OCI-LY7 (cell line): ENCODE data around the gene CCDC141. TPM values are rescaled to one million over a fixed set of nuclear protein-coding genes. Genes with fewer than 3 reads are reported as not detected.

Source experiments
- BruUV-seq: library from RNA; stranded (reverse); fragments of 400-500 nt; replicated peaks from 2 replicates; lab custom pipeline; 2021; lab: Mats Ljungman, UMichigan
- CTCF ChIA-PET: fragments of 300-600 bp; sonication (Branson Sonifier 250); formaldehyde crosslinking; loops from one replicate; lab custom pipeline; 2022; ENCODE audit warnings: antibody characterized with exemption; ENCODE audit not compliant: unreplicated experiment; lab: Charles Lee
- POLR2A ChIA-PET: fragments of 300-600 bp; sonication (Branson Sonifier 250); formaldehyde crosslinking; loops from one replicate; lab custom pipeline; 2022; ENCODE audit warnings: antibody characterized with exemption; lab: Charles Lee
- DNase-seq: peaks from one replicate; pipeline ENCODE4 v3.0.0-alpha.2; 2015; ENCODE audit warnings: low spot score
- H2AFZ ChIP-seq: fragments of 200-600 bp; sonication (generic), shearing (Covaris generic); 2 replicates; pipeline ENCODE4 v1.6.1; 2014; ENCODE audit warnings: mild to moderate bottlenecking, antibody characterized with exemption, low read length, moderate library complexity
- H3K27ac ChIP-seq: fragments of 200-600 bp; sonication (generic); 2 replicates; pipeline ENCODE4 v1.5.1; 2014; ENCODE audit warnings: mixed run types, low read depth, mild to moderate bottlenecking, moderate library complexity, low read length, inconsistent platforms; ENCODE audit not compliant: poor library complexity, severe bottlenecking
- H3K36me3 ChIP-seq: fragments of 200-600 bp; sonication (generic); 2 replicates; pipeline ENCODE4 v1.6.1; 2014; ENCODE audit warnings: mild to moderate bottlenecking, antibody characterized with exemption, low read length, moderate library complexity, mixed read lengths; ENCODE audit not compliant: insufficient read depth
- H3K4me1 ChIP-seq: fragments of 200-600 bp; sonication (generic); 2 replicates; pipeline ENCODE4 v1.5.1; 2014; ENCODE audit warnings: mild to moderate bottlenecking, low read length; ENCODE audit not compliant: insufficient read depth, poor library complexity, severe bottlenecking
- H3K4me2 ChIP-seq: fragments of 200-600 bp; sonication (generic); 2 replicates; pipeline ENCODE4 v1.6.1; 2014; ENCODE audit warnings: mild to moderate bottlenecking, low read length
- H3K4me3 ChIP-seq: fragments of 200-600 bp; sonication (generic); 2 replicates; pipeline ENCODE4 v1.5.1; 2014; ENCODE audit warnings: mild to moderate bottlenecking, low read depth, low read length; ENCODE audit not compliant: poor library complexity, severe bottlenecking
- H3K79me2 ChIP-seq: fragments of 200-600 bp; sonication (generic); 2 replicates; pipeline ENCODE4 v1.6.1; 2016; ENCODE audit warnings: low read depth, mild to moderate bottlenecking, low read length, moderate library complexity, mixed read lengths; ENCODE audit not compliant: insufficient read depth
- H3K9me2 ChIP-seq: fragments of 200-600 bp; sonication (generic); 2 replicates; pipeline ENCODE4 v1.6.1; 2016; ENCODE audit warnings: mild to moderate bottlenecking, low read length, mixed read lengths; ENCODE audit not compliant: insufficient read depth
- H3K9me3 ChIP-seq: fragments of 200-600 bp; sonication (generic); 2 replicates; pipeline ENCODE4 v1.6.1; 2014; ENCODE audit warnings: mild to moderate bottlenecking, mixed run types, low read length, mixed read lengths
- H4K20me1 ChIP-seq: fragments of 200-600 bp; sonication (generic); 2 replicates; pipeline ENCODE4 v1.6.1; 2014; ENCODE audit warnings: mild to moderate bottlenecking, antibody characterized with exemption, low read length, moderate library complexity, mixed read lengths; ENCODE audit not compliant: insufficient read depth
- EZH2phosphoT487 ChIP-seq: fragments of 200-600 bp; sonication (generic); IDR thresholded peaks from 2 replicates; pipeline ENCODE4 v1.6.1; 2018; ENCODE audit warnings: low read depth, borderline replicate concordance, mild to moderate bottlenecking, mixed run types, antibody characterized with exemption, low read length, moderate library complexity, mixed read lengths
- intact Hi-C: fragments of 100-400 bp; cut with micrococcal nuclease; formaldehyde crosslinking; loops from one replicate; pipeline ENCODE4 v1.10.0; 2022; ENCODE audit not compliant: unreplicated experiment
- total RNA-seq, 2 experiments: library from RNA; depleted of rRNA in 1 of 2; stranded (reverse); fragments of >200 nt in 1 of 2; shearing (Covaris generic) in 1 of 2; gene quantifications; 2 replicates each; pipeline ENCODE4 v1.2.3, GENCODE V29; 2014 to 2022
- TF ChIP-seq, protein P1 (sequence below): fragments of 200-600 bp; sonication (generic); conservative IDR thresholded peaks from 2 replicates; pipeline ENCODE4 v1.5.1; 2014; ENCODE audit warnings: mild to moderate bottlenecking, antibody characterized with exemption, low read length, moderate library complexity, mixed read lengths

CCDC141 gene
- total RNA-seq, 2 experiments from 2014 or later: 0.32 TPM; not detected in 1

GRCh38 chr2:178927173-178927572 is 122.8 kb downstream of the CCDC141 start:
- Histone ChIP-seq H2AFZ (no peak overlapping the region), H4K20me1 (no peaks in the 10 kb centered on the region), H3K9me3 (no peaks in the 10 kb centered on the region), H3K36me3 (no peaks in the 10 kb centered on the region), H3K27ac (no peak overlapping the region), H3K79me2 (no peaks in the 10 kb centered on the region), H3K4me3 (no peak overlapping the region), H3K4me2 (no peak overlapping the region; the same call in 1 of the 2 replicates), H3K4me1 (no peaks in the 10 kb centered on the region), H3K9me2 (no peaks in the 10 kb centered on the region)
- DNase-seq: no peak
- TF ChIP-seq, protein P1, sequence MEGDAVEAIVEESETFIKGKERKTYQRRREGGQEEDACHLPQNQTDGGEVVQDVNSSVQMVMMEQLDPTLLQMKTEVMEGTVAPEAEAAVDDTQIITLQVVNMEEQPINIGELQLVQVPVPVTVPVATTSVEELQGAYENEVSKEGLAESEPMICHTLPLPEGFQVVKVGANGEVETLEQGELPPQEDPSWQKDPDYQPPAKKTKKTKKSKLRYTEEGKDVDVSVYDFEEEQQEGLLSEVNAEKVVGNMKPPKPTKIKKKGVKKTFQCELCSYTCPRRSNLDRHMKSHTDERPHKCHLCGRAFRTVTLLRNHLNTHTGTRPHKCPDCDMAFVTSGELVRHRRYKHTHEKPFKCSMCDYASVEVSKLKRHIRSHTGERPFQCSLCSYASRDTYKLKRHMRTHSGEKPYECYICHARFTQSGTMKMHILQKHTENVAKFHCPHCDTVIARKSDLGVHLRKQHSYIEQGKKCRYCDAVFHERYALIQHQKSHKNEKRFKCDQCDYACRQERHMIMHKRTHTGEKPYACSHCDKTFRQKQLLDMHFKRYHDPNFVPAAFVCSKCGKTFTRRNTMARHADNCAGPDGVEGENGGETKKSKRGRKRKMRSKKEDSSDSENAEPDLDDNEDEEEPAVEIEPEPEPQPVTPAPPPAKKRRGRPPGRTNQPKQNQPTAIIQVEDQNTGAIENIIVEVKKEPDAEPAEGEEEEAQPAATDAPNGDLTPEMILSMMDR: no peak
- TF ChIP-seq EZH2phosphoT487: no peak
- no TSS peak for BruUV-seq
- intact Hi-C loops: no loop called here
- ChIA-PET POLR2A (interaction anchor here (0.6 to 0.8 kb wide), 3 partner anchors 14 to 40 kb away, joined by 3 read pairs; no protein-coding TSS in a partner anchor), CTCF (no interaction called here)

DNA sequence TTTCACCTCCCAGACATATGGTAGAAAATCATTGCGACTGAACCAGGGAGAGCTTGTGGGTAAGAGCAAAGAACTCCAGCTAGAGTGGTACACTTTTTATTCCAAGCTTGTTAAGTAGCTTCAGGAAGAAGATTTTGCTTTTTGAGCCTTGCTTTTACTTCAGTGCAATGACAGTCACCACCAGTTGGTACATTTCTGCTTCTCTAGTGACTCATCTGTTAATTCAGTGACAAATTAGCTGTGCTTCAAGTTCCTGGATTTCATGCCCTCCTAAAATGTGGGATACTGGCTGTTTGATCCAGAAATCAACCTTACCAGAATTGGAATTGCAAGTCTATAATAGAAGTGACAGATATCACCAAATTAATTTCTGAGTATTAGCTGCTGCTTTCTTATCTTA is 125.1 kb downstream of the CCDC141 start:
- CTCF ChIA-PET: no interaction called here

GRCh38 chr2:178923546-178923945 is 126.4 kb downstream of the CCDC141 start:
- Histone ChIP-seq H4K20me1 (no peaks in the 10 kb centered on the region), H3K27ac (no peak overlapping the region), H3K9me2 (no peaks in the 10 kb centered on the region), H3K4me1 (no peaks in the 10 kb centered on the region), H3K79me2 (no peaks in the 10 kb centered on the region), H3K9me3 (no peaks in the 10 kb centered on the region), H3K4me2 (no peak overlapping the region), H3K4me3 (no peak overlapping the region), H2AFZ (no peak overlapping the region), H3K36me3 (no peaks in the 10 kb centered on the region)
- intact Hi-C loops: no loop called here
- no TSS peak for BruUV-seq
- POLR2A ChIA-PET: no interaction called here
- DNase-seq: no peak
- TF ChIP-seq EZH2phosphoT487: no peak
- TF ChIP-seq, protein P1: no peak
- CTCF ChIA-PET: no interaction called here

More for the DNA sequence above, 125.1 kb downstream of the CCDC141 start:
- no TSS peak for BruUV-seq
- Histone ChIP-seq H3K4me1 (no peaks in the 10 kb centered on the region), H3K36me3 (no peaks in the 10 kb centered on the region), H3K9me3 (no peaks in the 10 kb centered on the region), H3K79me2 (no peaks in the 10 kb centered on the region), H3K9me2 (no peaks in the 10 kb centered on the region), H3K4me2 (no peak overlapping the region), H3K4me3 (no peak overlapping the region), H4K20me1 (no peaks in the 10 kb centered on the region), H3K27ac (no peak overlapping the region), H2AFZ (no peak overlapping the region)
- POLR2A ChIA-PET: no interaction called here
- no peak for TF ChIP-seq EZH2phosphoT487
- TF ChIP-seq, protein P1: no peak
- intact Hi-C loops: no loop called here
- no peak for DNase-seq
